Right lobe of liver (tissue), 6 donors: ENCODE results near the gene PPP2R3C. TPM values are rescaled to one million over a fixed set of nuclear protein-coding genes. Genes with fewer than 3 reads are reported as not detected.

Experiments
- ATAC-seq, 4 donors: fragments of 200-7000 bp; cut with Tn5 transposase; one replicate each; pipeline ENCODE4 v1.9.1; 2020; ENCODE audit warnings: mild to moderate bottlenecking in 4 of 4, moderate library complexity in 4 of 4
- DNase-seq, 3 donors: peaks; one replicate each; pipeline ENCODE4 v3.0.0-alpha.2; 2020
- H3K27ac ChIP-seq, 3 donors: fragments of 200-600 bp; one replicate each; pipeline ENCODE4 v1.8.0; 2022
- H3K27me3 ChIP-seq, 2 donors: fragments of 200-600 bp; one replicate each; pipeline ENCODE4 v1.8.0; 2022
- H3K36me3 ChIP-seq, 4 donors: fragments of 200-600 bp; sonication (generic) in 1 of 4; one replicate each; pipeline versions ENCODE4 v1.5.1 to v1.8.0; 2017 to 2022; ENCODE audit warnings: control low read depth in 1 of 4
- H3K4me1 ChIP-seq, 4 donors: fragments of 200-600 bp; sonication (generic) in 1 of 4; one replicate each; pipeline versions ENCODE4 v1.5.1 to v1.8.0; 2017 to 2022; ENCODE audit warnings: control low read depth in 1 of 4
- H3K4me3 ChIP-seq, 3 donors: fragments of 200-600 bp; one replicate each; pipeline ENCODE4 v1.8.0; 2022
- H3K9me3 ChIP-seq, 4 donors: fragments of 200-600 bp; sonication (generic) in 1 of 4; one replicate each; pipeline versions ENCODE4 v1.5.1 to v1.8.0; 2017 to 2022; ENCODE audit warnings: control low read depth in 1 of 4
- CTCF ChIP-seq, 4 donors: fragments of 200-600 bp in 3 of 4; fragments of 450-650 bp in 1 of 4; IDR thresholded peaks; one replicate each; pipeline versions ENCODE4 v1.5.1 to v1.8.0; 2016 to 2022; ENCODE audit warnings: antibody characterized with exemption in 4 of 4, mild to moderate bottlenecking in 2 of 4
- POLR2A ChIP-seq: fragments of 450-650 bp; IDR thresholded peaks from one replicate; pipeline ENCODE4 v1.6.1; 2017; ENCODE audit warnings: antibody characterized with exemption, mild to moderate bottlenecking
- WGBS: methylation state at CpG from one replicate; pipeline ENCODE4 v1.1.6; 2018; ENCODE audit warnings: low coverage, low lambda C conversion rate; ENCODE audit not compliant: insufficient coverage; ENCODE audit errors: missing lambda C conversion rate; 5-methylcytosine and 5-hydroxymethylcytosine counted together
- intact Hi-C, 2 donors: fragments of 100-400 bp; cut with DNase I; formaldehyde crosslinking; loops; one replicate each; pipeline versions ENCODE4 v1.11.2 to v1.14.1; 2022
- total RNA-seq, 6 experiments: library from RNA; depleted of rRNA in 2 of 6; stranded (reverse); fragments of >200 nt in 2 of 6; fragmentation: NEBNext Ultra II Directional in 3 of 6; extraction: Animal tissue kit (Norgen Biotek cat#: 25700) in 3 of 6; gene quantifications; one replicate each; pipeline versions ENCODE4 v1.1.0 to v1.2.4, GENCODE V29; 2016 to 2023
- donor health status: DM: no; HTN: yes; CAD: no.
- donor health status: DM: no; HTN: no; CAD: no.
- donor health status: DM: no; HTN: no; CAD: no.
- donor health status: DM: no; HTN: yes; CAD: no.
- donor health status: DM: no; HTN: yes; CAD: no.

PPP2R3C gene
- total RNA-seq, 6 experiments from 2014 or later, result 6.8 to 15.6 (median 9.4) TPM

- Histone ChIP-seq H3K27ac (peak overlapping the region; percentile 93 to 97 (median 94)), H3K4me1 (peaks cover 0 to 41% (median 10%) of the 10 kb centered on the region in 4 donors), H3K9me3 (no peaks in the 10 kb centered on the region), H3K4me3 (peak overlapping the region; percentile 80 to 87 (median 84)), H3K36me3 (no peaks in the 10 kb centered on the region), H3K27me3 (no peaks in the 10 kb centered on the region)
- intact Hi-C loops, result loop anchor here in 1 of 2 donors (5.0 kb wide), 1 partner anchor 75 kb away; the partner anchor contains the start of genes PPP2R3C and PRORP
- WGBS, result 21% methylated on average over 18 of the region's 23 CpGs
- peak in 1 of 3 donors; percentile 70 for DNase-seq
- peak; percentile 19 to 41 (median 22) for ATAC-seq
- TF ChIP-seq POLR2A, result no peak
- TF ChIP-seq CTCF (IDR thresholded peaks at IDR 0.05), result no peak
Observed at GRCh38 chr14:35046751-35047536, 74.8 kb downstream of the PPP2R3C start.

- WGBS, result 0% methylated on average over 4 of the region's 77 CpGs
- ATAC-seq (peak; percentile 93 to 98 (median 95)), DNase-seq (peak; percentile 99)
- TF ChIP-seq POLR2A (peak; percentile 99), CTCF (IDR thresholded peaks at IDR 0.05) (no peak)
- Histone ChIP-seq H3K4me3 (peak within 1 kb of the TSS; percentile 80 to 87 (median 84)), H3K27me3 (no peaks in the 10 kb centered on the region), H3K9me3 (no peaks in the 10 kb centered on the region), H3K36me3 (no peaks in the 10 kb centered on the region), H3K4me1 (peaks cover 0 to 34% (median 9%) of the 10 kb centered on the region in 4 donors), H3K27ac (peak within 1 kb of the TSS; percentile 93 to 97 (median 94))
- intact Hi-C loops, result loop anchor here in 1 of 2 donors (5.0 kb wide), 1 partner anchor 76 kb away; the partner anchor contains the start of genes PPP2R3C and PRORP
Observed at GRCh38 chr14:35046048-35046750, 75.6 kb downstream of the PPP2R3C start, which contains the start of gene FAM177A1. FAM177A1 (plus strand) TSS chr14:35046272; CDS start chr14:35046464, 192 bp downstream.

GRCh38 chr14:35045798-35046047 lies 76.1 kb downstream of the PPP2R3C start:
- no peak for TF ChIP-seq CTCF (IDR thresholded peaks at IDR 0.05)
- TF ChIP-seq POLR2A, result no peak
- no peaks in the 10 kb centered on the region for H3K27me3 ChIP-seq
- peaks cover 0 to 30% (median 7%) of the 10 kb centered on the region in 4 donors for H3K4me1 ChIP-seq
- no peaks in the 10 kb centered on the region for H3K9me3 ChIP-seq
- no peaks in the 10 kb centered on the region for H3K36me3 ChIP-seq
- DNase-seq (no peak), ATAC-seq (no peak)
- WGBS, result 1% methylated on average over 6 of the region's 6 CpGs
- H3K4me3 ChIP-seq, result peak overlapping the region; percentile 80 to 87 (median 84)
- intact Hi-C loops, result loop anchor here in 1 of 2 donors (5.0 kb wide), 1 partner anchor 77 kb away; the partner anchor contains the start of genes PPP2R3C and PRORP
- peak overlapping the region; percentile 93 to 97 (median 94) for H3K27ac ChIP-seq

- ATAC-seq, result peak in 1 of 4 donors; percentile 7
- peaks cover 0 to 26% (median 4%) of the 10 kb centered on the region in 4 donors for H3K4me1 ChIP-seq
- intact Hi-C loops, result loop anchor here in 1 of 2 donors (5.0 kb wide), 1 partner anchor 77 kb away; the partner anchor contains the start of genes PPP2R3C and PRORP
- no peak for DNase-seq
- H3K9me3 ChIP-seq, result no peaks in the 10 kb centered on the region
- peak overlapping the region; percentile 93 to 97 (median 94) for H3K27ac ChIP-seq
- no peaks in the 10 kb centered on the region for H3K36me3 ChIP-seq
- no peak for TF ChIP-seq POLR2A
- no peak for TF ChIP-seq CTCF (IDR thresholded peaks at IDR 0.05)
- no peaks in the 10 kb centered on the region for H3K27me3 ChIP-seq
- peak overlapping the region; percentile 80 to 87 (median 84) for H3K4me3 ChIP-seq
- WGBS, result 15% methylated on average over 8 of the region's 8 CpGs
Observed at GRCh38 chr14:35044939-35045797, 76.6 kb downstream of the PPP2R3C start.
